ENCODE results near the gene MYH11. TPM values are rescaled to one million over a fixed set of nuclear protein-coding genes. Genes with fewer than 3 reads are reported as not detected.
"Not testable (repeated sequence)": the region's sequence is repeated elsewhere in the genome, so short reads cannot be mapped to it uniquely, and the experiment has no call there.

Gene MYH11
- total RNA-seq, 2 experiments from 2014 or later = not detected

DNA sequence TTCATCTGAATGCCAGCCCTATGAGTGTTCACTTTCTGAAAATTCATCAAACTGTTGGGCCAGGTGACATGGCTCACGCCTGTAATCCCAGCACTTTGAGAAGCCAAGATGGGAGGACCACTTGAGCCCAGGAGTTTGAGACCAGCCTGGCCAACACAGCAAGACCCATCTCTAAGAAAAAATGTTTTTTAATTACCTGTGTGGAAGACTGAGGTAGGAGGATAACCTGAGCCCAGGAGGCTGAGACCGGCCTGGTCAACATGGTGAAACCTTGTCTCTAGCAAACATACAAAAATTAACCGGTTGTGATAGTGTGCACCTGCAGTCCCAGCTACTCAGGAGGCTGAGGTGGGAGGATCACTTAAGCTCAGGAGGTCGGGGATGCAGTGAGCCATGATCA lies 10.3 kb downstream of the MYH11 start:
- Mint-ChIP-seq H3K36me3 (no peaks in the 10 kb centered on the region), H3K9me3 (no peaks in the 10 kb centered on the region), H3K27ac (no peak overlapping the region), H3K4me1 (no peaks in the 10 kb centered on the region), H3K27me3 (peaks cover 10% of the 10 kb centered on the region), H3K4me3 (no peak overlapping the region)
- POLR2A ChIA-PET = interaction anchor here (0.5 kb wide), 1 partner anchor 44 kb away, joined by 7 read pairs; no protein-coding TSS in a partner anchor
- no peak for ATAC-seq (ENCODE audit: low read depth)
- DNase-seq = no peak

GRCh38 chr16:15843635-15844279 lies 13.1 kb downstream of the MYH11 start:
- H3K27me3 Mint-ChIP-seq = peaks cover 5% of the 10 kb centered on the region
- H3K4me1 Mint-ChIP-seq = no peaks in the 10 kb centered on the region
- no peak overlapping the region for H3K27ac Mint-ChIP-seq
- no peak overlapping the region for H3K4me3 Mint-ChIP-seq
- H3K36me3 Mint-ChIP-seq = no peaks in the 10 kb centered on the region
- H3K9me3 Mint-ChIP-seq = no peaks in the 10 kb centered on the region
- POLR2A ChIA-PET = no interaction called here
- no peak for ATAC-seq (ENCODE audit: low read depth)
- no peak for DNase-seq

DNA sequence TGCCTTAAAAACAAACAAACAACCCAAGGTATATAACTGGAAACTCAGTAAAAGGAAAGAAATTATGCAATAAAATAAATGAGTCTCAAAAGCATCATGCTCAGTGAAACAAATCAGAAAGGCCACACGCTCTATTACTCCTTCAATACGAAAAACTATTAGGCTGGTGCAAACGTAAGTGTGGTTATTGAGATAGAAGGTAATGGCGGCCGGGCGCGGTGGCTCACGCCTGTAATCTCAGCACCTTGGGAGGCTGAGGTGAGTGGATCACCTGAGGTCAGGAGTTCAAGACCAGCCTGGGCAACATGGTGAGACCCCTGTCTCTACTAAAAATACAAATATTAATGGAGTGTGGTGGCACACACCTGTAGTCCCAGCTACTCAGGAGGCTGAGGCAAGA lies 17.6 kb downstream of the MYH11 start:
- DNase-seq, POLR2A ChIA-PET: not testable (repeated sequence)

GRCh38 chr16:15837761-15838160 lies 19.1 kb downstream of the MYH11 start:
- Mint-ChIP-seq H3K9me3 (no peaks in the 10 kb centered on the region), H3K4me1 (peaks cover 8% of the 10 kb centered on the region), H3K27ac (no peak overlapping the region), H3K36me3 (no peaks in the 10 kb centered on the region), H3K27me3 (no peaks in the 10 kb centered on the region), H3K4me3 (no peak overlapping the region)
- ATAC-seq (ENCODE audit: low read depth) = no peak
- POLR2A ChIA-PET = no interaction called here
- DNase-seq = no peak

More for the DNA sequence above, 17.6 kb downstream of the MYH11 start:
- not testable (repeated sequence) for H3K4me1 Mint-ChIP-seq; ATAC-seq (ENCODE audit: low read depth); H3K27ac Mint-ChIP-seq; H3K4me3 Mint-ChIP-seq; H3K36me3 Mint-ChIP-seq; H3K27me3 Mint-ChIP-seq; H3K9me3 Mint-ChIP-seq

GRCh38 chr16:15836965-15837611 lies 19.7 kb downstream of the MYH11 start:
- Mint-ChIP-seq H3K4me3 (no peak overlapping the region), H3K9me3 (no peaks in the 10 kb centered on the region), H3K36me3 (no peaks in the 10 kb centered on the region), H3K27me3 (no peaks in the 10 kb centered on the region), H3K27ac (no peak overlapping the region), H3K4me1 (peaks cover 8% of the 10 kb centered on the region)
- POLR2A ChIA-PET = no interaction called here
- no peak for DNase-seq
- no peak for ATAC-seq (ENCODE audit: low read depth)

GRCh38 chr16:15836074-15836473 lies 20.8 kb downstream of the MYH11 start:
- POLR2A ChIA-PET = no interaction called here
- DNase-seq (no peak), ATAC-seq (ENCODE audit: low read depth) (no peak)
- no peaks in the 10 kb centered on the region for H3K36me3 Mint-ChIP-seq
- no peak overlapping the region for H3K4me3 Mint-ChIP-seq
- H3K4me1 Mint-ChIP-seq = peaks cover 8% of the 10 kb centered on the region
- H3K9me3 Mint-ChIP-seq = no peaks in the 10 kb centered on the region
- no peak overlapping the region for H3K27ac Mint-ChIP-seq
- no peaks in the 10 kb centered on the region for H3K27me3 Mint-ChIP-seq

- DNase-seq = no peak
- POLR2A ChIA-PET = no interaction called here
- Mint-ChIP-seq H3K27ac (no peak overlapping the region), H3K4me1 (peaks cover 8% of the 10 kb centered on the region), H3K36me3 (no peaks in the 10 kb centered on the region), H3K27me3 (no peaks in the 10 kb centered on the region), H3K9me3 (no peaks in the 10 kb centered on the region), H3K4me3 (no peak overlapping the region)
- ATAC-seq (ENCODE audit: low read depth) = peak; percentile 71
Observed at GRCh38 chr16:15835136-15835878, 21.5 kb downstream of the MYH11 start.

DNA sequence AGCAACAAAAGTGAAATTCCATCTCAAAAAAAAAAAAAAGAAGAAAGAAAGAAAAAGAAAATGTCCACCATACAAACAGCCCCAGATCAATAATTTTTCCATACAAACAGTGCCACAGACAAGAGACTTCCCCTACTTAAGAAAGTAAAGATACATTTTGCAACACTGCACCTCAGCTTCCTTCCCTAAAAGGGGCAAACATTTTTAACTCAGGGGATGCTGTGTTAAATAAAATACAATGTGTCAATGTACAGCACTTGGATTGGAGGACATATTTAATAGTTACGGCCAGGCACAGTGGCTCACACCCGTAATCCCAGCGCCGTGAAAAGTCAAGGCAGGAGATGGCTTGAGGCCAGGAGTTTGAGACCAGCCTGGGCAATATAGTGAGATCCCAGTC lies 22.3 kb downstream of the MYH11 start:
- no peaks in the 10 kb centered on the region for H3K27me3 Mint-ChIP-seq
- no peak overlapping the region for H3K27ac Mint-ChIP-seq
- H3K4me3 Mint-ChIP-seq = no peak overlapping the region
- no peaks in the 10 kb centered on the region for H3K36me3 Mint-ChIP-seq
- H3K4me1 Mint-ChIP-seq = peaks cover 8% of the 10 kb centered on the region
- ATAC-seq (ENCODE audit: low read depth) = no peak
- H3K9me3 Mint-ChIP-seq = no peaks in the 10 kb centered on the region
- POLR2A ChIA-PET = no interaction called here
- no peak for DNase-seq

DNA sequence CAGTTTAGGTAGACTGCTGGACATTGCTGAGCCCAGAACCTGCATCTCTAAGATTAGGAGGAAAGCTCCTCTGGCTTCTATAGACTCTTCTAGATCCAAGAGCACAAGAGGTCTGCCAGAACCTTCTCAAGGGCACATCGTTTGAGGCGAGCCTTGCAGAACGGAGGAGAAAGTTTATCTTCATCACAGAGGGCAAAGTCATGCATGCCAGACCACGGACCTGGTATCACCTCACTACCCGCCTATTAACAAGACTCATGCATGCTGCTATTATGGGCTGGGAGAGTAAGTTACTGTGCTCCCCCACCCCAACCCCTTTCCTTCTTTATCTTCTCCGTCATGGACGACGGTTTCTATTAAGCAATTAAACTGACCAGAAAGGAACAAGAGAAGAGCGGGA lies 23.3 kb downstream of the MYH11 start:
- Mint-ChIP-seq H3K27ac (no peak overlapping the region), H3K27me3 (no peaks in the 10 kb centered on the region)

GRCh38 chr16:15832241-15832640 lies 24.6 kb downstream of the MYH11 start:
- Mint-ChIP-seq H3K9me3 (no peaks in the 10 kb centered on the region), H3K27ac (no peak overlapping the region), H3K36me3 (no peaks in the 10 kb centered on the region), H3K4me3 (no peak overlapping the region), H3K4me1 (peaks cover 8% of the 10 kb centered on the region), H3K27me3 (peaks cover 2% of the 10 kb centered on the region)
- DNase-seq (no peak), ATAC-seq (ENCODE audit: low read depth) (no peak)
- POLR2A ChIA-PET = interaction anchor here (0.7 kb wide), 1 partner anchor 13 kb away, joined by 3 read pairs; no protein-coding TSS in a partner anchor

More for the DNA sequence above, 23.3 kb downstream of the MYH11 start:
- Mint-ChIP-seq H3K4me3 (no peak overlapping the region), H3K4me1 (peaks cover 8% of the 10 kb centered on the region), H3K36me3 (no peaks in the 10 kb centered on the region), H3K9me3 (no peaks in the 10 kb centered on the region)
- no peak for DNase-seq
- POLR2A ChIA-PET = no interaction called here
- ATAC-seq (ENCODE audit: low read depth) = no peak

GRCh38 chr16:15830832-15831451 lies 25.9 kb downstream of the MYH11 start:
- no peak for DNase-seq
- no peak overlapping the region for H3K27ac Mint-ChIP-seq
- peaks cover 2% of the 10 kb centered on the region for H3K27me3 Mint-ChIP-seq
- no peaks in the 10 kb centered on the region for H3K36me3 Mint-ChIP-seq
- peaks cover 7% of the 10 kb centered on the region for H3K4me1 Mint-ChIP-seq
- no peak overlapping the region for H3K4me3 Mint-ChIP-seq
- no peaks in the 10 kb centered on the region for H3K9me3 Mint-ChIP-seq
- no peak for ATAC-seq (ENCODE audit: low read depth)
- POLR2A ChIA-PET = no interaction called here

DNA sequence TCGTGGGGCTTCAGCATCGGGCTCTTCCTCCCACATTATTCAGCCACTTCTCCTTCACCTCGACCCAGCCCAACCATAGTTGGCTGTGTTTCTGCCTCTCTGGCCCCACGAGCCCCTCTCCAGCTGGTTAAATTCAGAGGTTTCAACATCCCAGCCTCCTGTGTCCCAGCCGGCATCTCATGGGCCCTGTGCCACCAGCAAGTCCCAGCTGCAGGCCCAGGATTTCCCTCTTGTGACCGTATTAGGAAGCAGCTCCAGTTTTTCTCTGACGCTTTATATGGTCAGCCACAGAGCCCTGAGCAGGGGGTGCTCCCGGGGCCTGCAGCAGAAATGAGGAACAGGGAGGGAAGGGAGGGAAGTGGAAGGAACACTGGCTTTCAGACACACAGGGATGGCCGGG lies 27.4 kb downstream of the MYH11 start:
- H3K4me1 Mint-ChIP-seq = no peaks in the 10 kb centered on the region
- POLR2A ChIA-PET = no interaction called here
- H3K4me3 Mint-ChIP-seq = no peak overlapping the region

DNA sequence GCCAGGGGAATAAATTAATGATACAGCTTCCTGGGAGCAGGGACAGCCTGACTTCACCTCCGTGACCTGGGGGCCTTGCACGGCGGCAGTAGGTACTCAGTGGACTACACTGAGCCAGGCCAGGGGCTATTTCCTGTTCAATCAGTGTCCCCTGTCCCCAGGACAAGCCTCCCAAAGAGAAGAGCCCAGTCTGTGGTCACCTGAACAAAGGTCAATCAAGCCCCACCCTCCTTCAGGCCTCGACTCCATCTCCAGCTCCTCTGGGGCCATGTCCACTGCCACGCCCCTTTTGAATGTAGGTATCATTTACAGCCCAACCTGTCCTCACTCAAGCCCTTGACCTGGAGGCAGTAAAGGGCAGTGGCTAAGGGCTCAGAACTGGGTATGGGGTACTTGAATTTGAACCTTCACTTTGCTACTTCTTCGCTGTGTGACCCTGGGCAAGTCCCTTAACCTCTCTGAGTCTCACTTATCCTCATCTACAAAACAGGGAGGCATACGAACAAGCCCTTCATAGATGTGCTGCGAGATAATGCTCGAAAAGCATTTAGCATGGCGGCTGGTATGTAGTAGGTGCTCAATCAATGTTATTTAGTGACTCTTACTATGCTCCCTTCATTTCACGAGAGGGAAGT lies 29.0 kb downstream of the MYH11 start:
- peaks cover 2% of the 10 kb centered on the region for H3K27me3 Mint-ChIP-seq
- H3K36me3 Mint-ChIP-seq = no peaks in the 10 kb centered on the region
- POLR2A ChIA-PET = no interaction called here
- H3K4me1 Mint-ChIP-seq = no peaks in the 10 kb centered on the region
- ATAC-seq (ENCODE audit: low read depth) (no peak), DNase-seq (no peak)
- H3K27ac Mint-ChIP-seq = no peak overlapping the region
- no peaks in the 10 kb centered on the region for H3K9me3 Mint-ChIP-seq
- no peak overlapping the region for H3K4me3 Mint-ChIP-seq

More for the DNA sequence above, 27.4 kb downstream of the MYH11 start:
- Mint-ChIP-seq H3K27me3 (peaks cover 2% of the 10 kb centered on the region), H3K27ac (no peak overlapping the region), H3K9me3 (no peaks in the 10 kb centered on the region), H3K36me3 (no peaks in the 10 kb centered on the region)
- no peak for DNase-seq
- ATAC-seq (ENCODE audit: low read depth) = no peak

Data from activated naive CD8-positive, alpha-beta T cell treated with anti-CD3 and anti-CD28 coated beads, Interleukin-2, amount 10 ng/mL, durations not matched to agents 7 days and 5 days (primary cell).